HEK293T (cell line): Measurements from ENCODE around the gene ULBP1.
"Not testable (repeated sequence)": the region's sequence is repeated elsewhere in the genome, so short reads cannot be mapped to it uniquely, and the experiment has no call there.

Experiments
- CTCF ChIA-PET: fragments of 350-600 bp; formaldehyde crosslinking; extraction: SDS; loops from one replicate; lab custom pipeline; 2021; ENCODE audit warnings: antibody characterized with exemption, inconsistent platforms; lab: Yijun Ruan, JAX
- POLR2A ChIA-PET: fragments of 350-600 bp; formaldehyde crosslinking; extraction: SDS; loops from one replicate; lab custom pipeline; 2020; ENCODE audit warnings: antibody characterized with exemption, inconsistent platforms; lab: Yijun Ruan, JAX
- DNase-seq: peaks from one replicate; pipeline ENCODE4 v3.0.0; 2012; ENCODE audit warnings: mixed read lengths; ENCODE audit errors: extremely low spot score
- ARNT ChIP-seq: fragments of 450-650 bp; IDR thresholded peaks from 2 replicates; pipeline ENCODE4 v1.6.1; 2017; ENCODE audit warnings: mild to moderate bottlenecking
- CTBP1 ChIP-seq: fragments of 450-650 bp; IDR thresholded peaks from 2 replicates; pipeline ENCODE4 v1.6.1; 2016; ENCODE audit warnings: borderline replicate concordance
- ELF4 ChIP-seq: fragments of 450-650 bp; IDR thresholded peaks from 2 replicates; pipeline ENCODE4 v1.6.1; 2017; ENCODE audit warnings: antibody characterized with exemption
- FOXA1 ChIP-seq: fragments of 450-650 bp; IDR thresholded peaks from 2 replicates; pipeline ENCODE4 v1.6.1; 2016; ENCODE audit warnings: mild to moderate bottlenecking
- FOXK2 ChIP-seq: fragments of 450-650 bp; IDR thresholded peaks from 2 replicates; pipeline ENCODE4 v1.6.1; 2016; ENCODE audit warnings: mild to moderate bottlenecking
- FOXM1 ChIP-seq: fragments of 450-650 bp; IDR thresholded peaks from 2 replicates; pipeline ENCODE4 v1.6.1; 2017; ENCODE audit warnings: mild to moderate bottlenecking, borderline replicate concordance
- HDGF ChIP-seq: fragments of 450-650 bp; IDR thresholded peaks from 2 replicates; pipeline ENCODE4 v1.6.1; 2017; ENCODE audit warnings: antibody characterized with exemption, borderline replicate concordance
- L3MBTL2 ChIP-seq: fragments of 450-650 bp; conservative IDR thresholded peaks from 2 replicates; pipeline ENCODE4 v1.6.1; 2016; ENCODE audit warnings: mild to moderate bottlenecking
- LEF1 ChIP-seq: fragments of 450-650 bp; IDR thresholded peaks from 2 replicates; pipeline ENCODE4 v1.6.1; 2017; ENCODE audit warnings: mild to moderate bottlenecking, borderline replicate concordance
- NFRKB ChIP-seq: fragments of 450-650 bp; IDR thresholded peaks from 2 replicates; pipeline ENCODE4 v1.6.1; 2016; ENCODE audit warnings: mild to moderate bottlenecking, moderate library complexity
- PKNOX1 ChIP-seq: fragments of 450-650 bp; IDR thresholded peaks from 2 replicates; pipeline ENCODE4 v1.6.1; 2016
- SP1 ChIP-seq: fragments of 450-650 bp; IDR thresholded peaks from 2 replicates; pipeline ENCODE4 v1.6.1; 2017
- TARDBP ChIP-seq: fragments of 450-650 bp; IDR thresholded peaks from 2 replicates; pipeline ENCODE4 v1.6.1; 2016
- ZNF384 ChIP-seq: fragments of 450-650 bp; IDR thresholded peaks from 2 replicates; pipeline ENCODE4 v1.6.1; 2016

The ULBP1 gene

GRCh38 chr6:150004783-150005717 lies 41.3 kb downstream of the ULBP1 start:
- ChIA-PET CTCF (interaction anchor here (0.8 kb wide), 1 partner anchor 66 kb away, joined by 3 read pairs; no protein-coding TSS in a partner anchor), POLR2A (no interaction called here)
- DNase-seq, result peak; percentile 99
- TF ChIP-seq FOXA1, result no peak
- TF ChIP-seq SP1, result no peak
- TF ChIP-seq LEF1, result no peak
- TF ChIP-seq L3MBTL2, result peak; percentile 79
- TF ChIP-seq ARNT, result no peak

- ChIA-PET POLR2A (interaction anchor here (1.0 kb wide), 1 partner anchor 14 kb away, joined by 3 read pairs; no protein-coding TSS in a partner anchor), CTCF (interaction anchor here (0.7 to 1.2 kb wide), 2 partner anchors 19 to 67 kb away, joined by 3 to 4 read pairs; partner anchors contain the start of gene RAET1L)
- no peak for DNase-seq
- TF ChIP-seq TARDBP (no peak), L3MBTL2 (no peak), CTBP1 (no peak), NFRKB (no peak), SP1 (no peak), ARNT (no peak)
These were observed 42.3 kb downstream of the ULBP1 start for GRCh38 chr6:150005761-150006651.

- CTCF ChIA-PET, result interaction anchor here (0.5 to 1.2 kb wide), 9 partner anchors 16 to 388 kb away, joined by 3 to 8 read pairs (median 3); partner anchors contain the start of genes RAET1L and ULBP1
- TF ChIP-seq L3MBTL2 (no peak), FOXM1 (no peak), HDGF (no peak), PKNOX1 (no peak), FOXK2 (no peak), NFRKB (no peak), ELF4 (no peak), ARNT (no peak), LEF1 (no peak), ZNF384 (no peak)
- POLR2A ChIA-PET, result no interaction called here
- DNase-seq, result peak; percentile 59
These were observed 43.3 kb downstream of the ULBP1 start for GRCh38 chr6:150006961-150007464.

GRCh38 chr6:150008588-150008987 lies 44.8 kb downstream of the ULBP1 start:
- no peak for DNase-seq
- CTCF ChIA-PET, result interaction anchor here (1.5 kb wide), 1 partner anchor 22 kb away, joined by 3 read pairs; no protein-coding TSS in a partner anchor
- TF ChIP-seq LEF1 (no peak), SP1 (no peak), CTBP1 (no peak), HDGF (no peak)
- POLR2A ChIA-PET, result no interaction called here

GRCh38 chr6:150012846-150013784 lies 49.4 kb downstream of the ULBP1 start:
- CTCF ChIA-PET, POLR2A ChIA-PET, DNase-seq: not testable (repeated sequence)

- POLR2A ChIA-PET, CTCF ChIA-PET, DNase-seq: not testable (repeated sequence)
These were observed 50.3 kb downstream of the ULBP1 start for GRCh38 chr6:150013785-150014622.

- POLR2A ChIA-PET, DNase-seq, CTCF ChIA-PET: not testable (repeated sequence)
These were observed 51.0 kb downstream of the ULBP1 start for GRCh38 chr6:150014623-150015280.

- CTCF ChIA-PET, DNase-seq: not testable (repeated sequence)
These were observed 51.7 kb downstream of the ULBP1 start for GRCh38 chr6:150015281-150016001.

More at GRCh38 chr6:150015281-150016001, 51.7 kb downstream of the ULBP1 start:
- POLR2A ChIA-PET, result not testable (repeated sequence)
